ENCODE data around the gene METTL22. TPM values are rescaled to one million over a fixed set of nuclear protein-coding genes. Genes with fewer than 3 reads are reported as not detected.

METTL22 gene, protein sequence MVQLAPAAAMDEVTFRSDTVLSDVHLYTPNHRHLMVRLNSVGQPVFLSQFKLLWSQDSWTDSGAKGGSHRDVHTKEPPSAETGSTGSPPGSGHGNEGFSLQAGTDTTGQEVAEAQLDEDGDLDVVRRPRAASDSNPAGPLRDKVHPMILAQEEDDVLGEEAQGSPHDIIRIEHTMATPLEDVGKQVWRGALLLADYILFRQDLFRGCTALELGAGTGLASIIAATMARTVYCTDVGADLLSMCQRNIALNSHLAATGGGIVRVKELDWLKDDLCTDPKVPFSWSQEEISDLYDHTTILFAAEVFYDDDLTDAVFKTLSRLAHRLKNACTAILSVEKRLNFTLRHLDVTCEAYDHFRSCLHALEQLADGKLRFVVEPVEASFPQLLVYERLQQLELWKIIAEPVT
- 43.9 and 54.6 TPM in 2 replicates for polyA plus RNA-seq (2011; rRNA removed)
- polyA minus RNA-seq (2011; rRNA and poly(A)+ RNA removed): 50.9 and 67.2 TPM in 2 replicates

DNA sequence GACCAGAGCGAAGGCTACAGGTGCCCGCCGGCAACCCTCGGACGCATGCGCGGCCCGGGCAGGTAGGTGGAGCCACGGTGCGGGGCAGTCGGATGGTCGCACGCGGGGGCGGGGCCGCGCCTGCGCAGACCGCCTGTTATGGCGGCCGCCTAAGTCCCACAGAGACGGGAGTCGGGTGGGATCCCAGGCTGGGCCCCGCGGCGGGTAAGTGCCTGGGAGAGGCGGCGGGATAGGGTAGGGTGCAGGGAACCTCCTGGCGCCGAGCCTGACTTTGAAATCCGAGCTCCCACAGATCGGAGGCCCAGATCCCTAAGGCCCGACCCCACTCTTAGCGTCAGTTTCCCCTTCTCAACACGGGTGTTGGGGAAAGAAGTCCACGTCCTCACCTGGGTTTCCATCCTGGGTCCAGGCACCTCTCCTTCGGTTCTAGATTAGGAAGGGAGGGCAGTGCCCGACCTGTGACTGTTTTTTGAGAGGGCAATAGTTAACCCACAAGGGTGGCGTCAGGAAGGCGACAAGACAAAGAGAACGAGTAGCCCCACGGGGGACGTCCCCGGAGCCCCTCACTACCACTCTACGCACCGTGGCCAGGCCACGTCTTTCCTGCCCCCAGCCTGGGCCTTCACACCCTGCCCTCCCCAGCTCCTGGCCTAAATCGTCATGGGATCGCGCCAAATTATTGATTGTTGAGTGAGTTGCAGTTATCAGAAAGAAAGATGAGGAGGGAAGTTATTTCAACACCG is at the start of gene METTL22:
METTL22 (plus strand) TSS at position 127 of the 743 bp plus-strand sequence. CDS start 3,968 bp downstream, outside the sequence.
- TF ChIP-seq, protein P1, sequence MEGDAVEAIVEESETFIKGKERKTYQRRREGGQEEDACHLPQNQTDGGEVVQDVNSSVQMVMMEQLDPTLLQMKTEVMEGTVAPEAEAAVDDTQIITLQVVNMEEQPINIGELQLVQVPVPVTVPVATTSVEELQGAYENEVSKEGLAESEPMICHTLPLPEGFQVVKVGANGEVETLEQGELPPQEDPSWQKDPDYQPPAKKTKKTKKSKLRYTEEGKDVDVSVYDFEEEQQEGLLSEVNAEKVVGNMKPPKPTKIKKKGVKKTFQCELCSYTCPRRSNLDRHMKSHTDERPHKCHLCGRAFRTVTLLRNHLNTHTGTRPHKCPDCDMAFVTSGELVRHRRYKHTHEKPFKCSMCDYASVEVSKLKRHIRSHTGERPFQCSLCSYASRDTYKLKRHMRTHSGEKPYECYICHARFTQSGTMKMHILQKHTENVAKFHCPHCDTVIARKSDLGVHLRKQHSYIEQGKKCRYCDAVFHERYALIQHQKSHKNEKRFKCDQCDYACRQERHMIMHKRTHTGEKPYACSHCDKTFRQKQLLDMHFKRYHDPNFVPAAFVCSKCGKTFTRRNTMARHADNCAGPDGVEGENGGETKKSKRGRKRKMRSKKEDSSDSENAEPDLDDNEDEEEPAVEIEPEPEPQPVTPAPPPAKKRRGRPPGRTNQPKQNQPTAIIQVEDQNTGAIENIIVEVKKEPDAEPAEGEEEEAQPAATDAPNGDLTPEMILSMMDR (IDR thresholded peaks at IDR 0.05; ENCODE audit: insufficient read depth, low read depth, low read length): no peak
- Histone ChIP-seq H3K36me3 (ENCODE audit: control insufficient read depth, insufficient read depth, low read length) (peaks cover 8% of the 10 kb centered on the region), H3K27me3 (ENCODE audit: control insufficient read depth, insufficient read depth, low read length) (peaks cover 3% of the 10 kb centered on the region), H3K4me3 (ENCODE audit: low read depth, low read length) (peak within 1 kb of the TSS; percentile 98)
- CTCF ChIA-PET: interaction anchor here (1.2 to 1.6 kb wide), 2 partner anchors 48 to 54 kb away, joined by 3 read pairs; no protein-coding TSS in a partner anchor
- POLR2A ChIA-PET: interaction anchor here (0.7 kb wide), 1 partner anchor 14 kb away, joined by 3 read pairs; no protein-coding TSS in a partner anchor
- peak; percentile 29 for DNase-seq (ENCODE audit: low read depth)

DNA sequence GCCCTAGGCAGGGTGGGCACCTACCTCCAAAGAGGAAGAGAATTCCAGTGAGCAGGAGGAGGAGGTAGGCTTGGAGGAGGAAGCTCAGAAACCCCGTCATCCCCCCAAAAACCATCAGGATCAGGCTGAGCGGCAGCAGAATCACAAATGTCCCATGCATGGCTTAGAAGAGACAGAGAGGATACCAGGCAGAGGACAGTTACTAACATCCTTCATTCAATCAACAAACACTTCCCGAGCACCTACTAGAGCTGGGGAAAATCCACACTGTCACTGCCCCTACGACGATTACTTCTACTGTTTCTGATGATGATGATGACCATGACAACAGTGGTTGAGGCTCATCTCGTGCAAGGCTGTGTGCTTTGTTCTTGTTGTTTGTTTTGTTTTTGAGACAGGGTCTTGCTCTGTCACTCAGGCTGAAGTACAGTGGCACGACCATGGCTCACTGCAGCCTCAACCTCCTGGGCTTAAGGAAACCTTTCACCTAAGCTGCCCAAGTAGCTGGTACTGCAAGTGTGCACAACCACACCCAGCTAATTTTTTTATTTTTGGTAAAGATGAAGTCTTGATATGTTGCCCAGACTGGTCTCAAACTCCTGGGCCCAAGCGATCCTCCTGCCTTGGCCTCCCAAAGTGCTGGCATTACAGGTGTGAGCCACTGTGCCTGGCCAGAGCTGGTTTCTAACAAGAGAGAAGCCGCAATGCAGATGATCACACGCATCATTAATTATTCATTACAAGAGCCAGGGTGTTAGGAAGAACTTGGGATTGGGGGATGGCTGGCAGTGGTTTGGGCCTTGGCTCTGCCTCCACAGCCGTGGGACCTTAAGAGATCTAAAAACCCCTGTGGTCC is 49.2 kb upstream of the METTL22 start:
- DNase-seq (ENCODE audit: low read depth): no peak
- CTCF ChIA-PET: interaction anchor here (1.4 to 2.5 kb wide), 7 partner anchors 11 to 313 kb away, joined by 3 to 15 read pairs (median 4); no protein-coding TSS in a partner anchor
- Histone ChIP-seq H3K27me3 (ENCODE audit: control insufficient read depth, insufficient read depth, low read length) (no peaks in the 10 kb centered on the region; the same call in none of the 2 replicates), H3K4me3 (ENCODE audit: low read depth, low read length) (no peak overlapping the region), H3K36me3 (ENCODE audit: control insufficient read depth, insufficient read depth, low read length) (no peaks in the 10 kb centered on the region)
- POLR2A ChIA-PET: no interaction called here
- TF ChIP-seq, protein P1 (IDR thresholded peaks at IDR 0.05; ENCODE audit: insufficient read depth, low read depth, low read length): no peak

DNA sequence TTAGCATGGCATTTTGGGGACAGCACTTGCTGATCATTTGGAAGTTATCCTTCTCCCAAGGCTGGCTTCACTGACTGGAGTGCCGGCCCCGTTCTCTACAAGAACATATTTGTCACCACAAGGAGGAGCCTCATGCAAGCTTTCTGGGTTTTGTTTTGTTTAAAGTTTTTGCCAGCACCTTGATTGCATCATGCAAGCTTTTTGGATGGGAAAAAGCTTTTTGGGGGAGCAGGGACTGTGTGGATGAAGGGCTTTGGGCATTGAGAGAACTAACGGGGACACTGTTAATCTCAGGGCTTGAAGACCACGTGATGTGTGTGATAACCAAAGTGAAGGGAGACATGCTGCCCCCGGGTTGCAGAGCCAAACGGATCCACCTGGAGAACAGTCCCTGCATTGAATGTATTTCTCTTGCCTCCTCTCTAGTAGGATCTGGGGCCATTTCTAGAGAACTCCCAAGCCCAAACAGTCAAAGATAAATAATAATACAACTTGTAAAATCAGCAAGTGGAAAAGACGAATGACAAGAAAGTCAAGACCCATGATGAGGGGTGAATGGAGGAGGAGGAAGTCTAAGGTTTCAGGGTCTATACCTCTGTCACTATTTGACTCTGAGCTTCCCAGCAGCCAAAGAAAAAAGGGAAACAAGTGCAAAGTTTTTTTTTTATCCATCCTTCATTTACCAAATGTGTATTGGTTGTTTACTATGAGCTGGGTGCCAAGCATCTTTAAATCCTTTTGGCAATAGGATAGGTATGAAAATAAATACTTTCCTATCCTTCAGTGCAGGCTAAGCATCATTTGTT is 48.4 kb upstream of the METTL22 start:
- H3K4me3 ChIP-seq (ENCODE audit: low read depth, low read length): no peak overlapping the region
- no peak for DNase-seq (ENCODE audit: low read depth)
- TF ChIP-seq, protein P1 (IDR thresholded peaks at IDR 0.05; ENCODE audit: insufficient read depth, low read depth, low read length): peak; percentile 57

DNA sequence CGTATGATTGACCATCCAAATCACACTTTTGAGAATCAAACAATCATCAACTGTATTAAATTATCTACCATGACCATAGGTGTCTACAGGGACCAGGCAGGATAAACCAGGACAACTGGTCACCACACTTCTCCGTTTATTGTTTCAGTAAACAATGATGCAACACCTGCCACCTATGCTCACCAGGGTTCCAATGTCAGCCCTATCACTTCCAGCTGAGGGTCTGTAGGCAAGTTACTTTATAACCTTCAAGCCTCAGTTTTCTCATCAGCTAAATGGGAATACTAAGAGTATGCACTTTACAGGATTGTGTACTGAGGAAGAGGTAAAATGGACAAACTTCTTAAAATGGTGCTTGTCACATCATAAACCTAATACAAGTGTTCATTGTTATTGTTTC is 46.1 kb upstream of the METTL22 start:
- ChIA-PET POLR2A (no interaction called here), CTCF (interaction anchor here (0.9 to 1.5 kb wide), 7 partner anchors 8 to 310 kb away, joined by 3 to 4 read pairs (median 4); no protein-coding TSS in a partner anchor)
- TF ChIP-seq, protein P1 (IDR thresholded peaks at IDR 0.05; ENCODE audit: insufficient read depth, low read depth, low read length): no peak
- Histone ChIP-seq H3K36me3 (ENCODE audit: control insufficient read depth, insufficient read depth, low read length) (no peaks in the 10 kb centered on the region), H3K27me3 (ENCODE audit: control insufficient read depth, insufficient read depth, low read length) (no peaks in the 10 kb centered on the region; the same call in none of the 2 replicates), H3K4me3 (ENCODE audit: low read depth, low read length) (no peak overlapping the region)
- no peak for DNase-seq (ENCODE audit: low read depth)

More for the DNA sequence above, 48.4 kb upstream of the METTL22 start:
- Histone ChIP-seq H3K27me3 (ENCODE audit: control insufficient read depth, insufficient read depth, low read length) (no peaks in the 10 kb centered on the region; the same call in none of the 2 replicates), H3K36me3 (ENCODE audit: control insufficient read depth, insufficient read depth, low read length) (no peaks in the 10 kb centered on the region)
- ChIA-PET CTCF (interaction anchor here (0.9 to 2.5 kb wide), 7 partner anchors 10 to 313 kb away, joined by 3 to 15 read pairs (median 3); partner anchors contain the start of gene METTL22), POLR2A (no interaction called here)

Measured in BJ (cell line).